22Rv1 (cell line): Measurements from ENCODE around the gene LEMD1.

Experiments used
- CTCF ChIP-seq: fragments of 450-650 bp; IDR thresholded peaks from 2 replicates; pipeline ENCODE4 v1.5.1; 2017; ENCODE audit warnings: mild to moderate bottlenecking
- ZFX ChIP-seq: fragments of 450-650 bp; IDR thresholded peaks from 2 replicates; pipeline ENCODE4 v1.6.1; 2017; ENCODE audit warnings: antibody characterized with exemption, borderline replicate concordance

- no peak for TF ChIP-seq CTCF
- TF ChIP-seq ZFX = no peak
These were observed 71.7 kb downstream of the LEMD1 start for GRCh38 chr1:205350124-205350523.
